Osteocyte (in vitro differentiated cells): ENCODE data around the gene CKLF. TPM values are rescaled to one million over a fixed set of nuclear protein-coding genes. Genes with fewer than 3 reads are reported as not detected.

Source experiments
- DNase-seq: peaks from one replicate; pipeline ENCODE4 v3.0.0; 2021; ENCODE audit warnings: mixed read lengths; ENCODE audit not compliant: unreplicated experiment; ENCODE audit errors: extremely low spot score
- H3K27ac Mint-ChIP-seq: one replicate; pipeline ENCODE4 v1.8.0; 2021; ENCODE audit warnings: mild to moderate bottlenecking, mixed read lengths; ENCODE audit not compliant: unreplicated experiment
- H3K27me3 Mint-ChIP-seq: one replicate; pipeline ENCODE4 v1.8.0; 2021; ENCODE audit warnings: mixed read lengths; ENCODE audit not compliant: unreplicated experiment
- H3K36me3 Mint-ChIP-seq: one replicate; pipeline ENCODE4 v1.8.0; 2021; ENCODE audit warnings: mixed read lengths; ENCODE audit not compliant: unreplicated experiment
- H3K4me1 Mint-ChIP-seq: one replicate; pipeline ENCODE4 v1.8.0; 2021; ENCODE audit warnings: mixed read lengths; ENCODE audit not compliant: unreplicated experiment
- H3K4me3 Mint-ChIP-seq: one replicate; pipeline ENCODE4 v1.8.0; 2021; ENCODE audit warnings: mild to moderate bottlenecking, moderate library complexity, mixed read lengths; ENCODE audit not compliant: unreplicated experiment
- H3K9me3 Mint-ChIP-seq: one replicate; pipeline ENCODE4 v1.8.0; 2021; ENCODE audit warnings: mixed read lengths; ENCODE audit not compliant: unreplicated experiment
- total RNA-seq: library from RNA; stranded (reverse); gene quantifications from 2 replicates; pipeline ENCODE4 v1.2.1, GENCODE V29; 2021
- TF ChIP-seq, protein P1 (sequence below): fragments of 200-600 bp; sonication (generic); IDR thresholded peaks from 2 replicates; pipeline ENCODE4 v1.5.0; 2021; ENCODE audit warnings: antibody characterized with exemption, mild to moderate bottlenecking, moderate library complexity

Gene CKLF
- total RNA-seq, 1 donor from 2014 or later: 41.5 TPM

DNA sequence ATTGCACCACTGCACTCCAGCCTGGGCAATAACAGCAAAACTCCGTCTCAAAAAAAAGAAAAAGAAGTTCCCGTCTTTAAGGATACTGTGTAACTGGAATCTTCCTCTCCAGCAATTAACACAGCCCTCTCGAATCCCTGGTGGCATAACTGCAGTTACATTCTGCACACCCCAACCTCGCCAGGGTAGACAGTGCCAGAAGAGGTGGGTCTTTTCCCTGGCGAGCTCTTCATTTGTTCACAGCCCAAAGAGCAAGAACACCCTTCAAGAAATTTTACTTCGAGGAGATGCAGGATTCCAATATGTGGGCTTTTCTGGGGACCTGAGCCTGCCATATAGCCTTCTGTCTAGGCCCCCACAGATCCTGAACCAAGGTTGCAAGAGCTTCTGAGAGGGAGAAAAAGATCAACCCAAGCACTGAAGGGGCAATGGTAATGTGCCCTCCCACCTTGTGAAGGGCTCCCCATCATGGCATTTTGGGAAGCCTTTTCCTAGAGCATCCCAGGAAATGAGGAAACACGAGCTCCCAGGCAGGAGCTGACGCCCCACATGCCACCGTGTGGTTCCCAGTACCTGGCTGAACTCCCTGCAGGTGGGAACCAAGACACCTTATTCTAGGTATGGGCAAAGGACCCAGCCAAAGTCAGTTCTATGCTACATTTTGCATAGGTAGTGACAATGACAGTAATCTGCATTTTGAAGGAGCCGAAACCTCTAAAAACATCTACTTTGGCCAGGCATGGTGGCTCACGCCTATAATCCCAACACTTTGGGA, 29.4 kb upstream of the CKLF start:
- no peak for DNase-seq
- H3K4me1 Mint-ChIP-seq: peaks cover 43% of the 10 kb centered on the region
- H3K27me3 Mint-ChIP-seq: no peaks in the 10 kb centered on the region
- peak overlapping the region; percentile 85 for H3K27ac Mint-ChIP-seq
- peaks cover 19% of the 10 kb centered on the region for H3K36me3 Mint-ChIP-seq
- TF ChIP-seq, protein P1, sequence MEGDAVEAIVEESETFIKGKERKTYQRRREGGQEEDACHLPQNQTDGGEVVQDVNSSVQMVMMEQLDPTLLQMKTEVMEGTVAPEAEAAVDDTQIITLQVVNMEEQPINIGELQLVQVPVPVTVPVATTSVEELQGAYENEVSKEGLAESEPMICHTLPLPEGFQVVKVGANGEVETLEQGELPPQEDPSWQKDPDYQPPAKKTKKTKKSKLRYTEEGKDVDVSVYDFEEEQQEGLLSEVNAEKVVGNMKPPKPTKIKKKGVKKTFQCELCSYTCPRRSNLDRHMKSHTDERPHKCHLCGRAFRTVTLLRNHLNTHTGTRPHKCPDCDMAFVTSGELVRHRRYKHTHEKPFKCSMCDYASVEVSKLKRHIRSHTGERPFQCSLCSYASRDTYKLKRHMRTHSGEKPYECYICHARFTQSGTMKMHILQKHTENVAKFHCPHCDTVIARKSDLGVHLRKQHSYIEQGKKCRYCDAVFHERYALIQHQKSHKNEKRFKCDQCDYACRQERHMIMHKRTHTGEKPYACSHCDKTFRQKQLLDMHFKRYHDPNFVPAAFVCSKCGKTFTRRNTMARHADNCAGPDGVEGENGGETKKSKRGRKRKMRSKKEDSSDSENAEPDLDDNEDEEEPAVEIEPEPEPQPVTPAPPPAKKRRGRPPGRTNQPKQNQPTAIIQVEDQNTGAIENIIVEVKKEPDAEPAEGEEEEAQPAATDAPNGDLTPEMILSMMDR: no peak
- H3K4me3 Mint-ChIP-seq: no peak overlapping the region
- H3K9me3 Mint-ChIP-seq: no peaks in the 10 kb centered on the region

DNA sequence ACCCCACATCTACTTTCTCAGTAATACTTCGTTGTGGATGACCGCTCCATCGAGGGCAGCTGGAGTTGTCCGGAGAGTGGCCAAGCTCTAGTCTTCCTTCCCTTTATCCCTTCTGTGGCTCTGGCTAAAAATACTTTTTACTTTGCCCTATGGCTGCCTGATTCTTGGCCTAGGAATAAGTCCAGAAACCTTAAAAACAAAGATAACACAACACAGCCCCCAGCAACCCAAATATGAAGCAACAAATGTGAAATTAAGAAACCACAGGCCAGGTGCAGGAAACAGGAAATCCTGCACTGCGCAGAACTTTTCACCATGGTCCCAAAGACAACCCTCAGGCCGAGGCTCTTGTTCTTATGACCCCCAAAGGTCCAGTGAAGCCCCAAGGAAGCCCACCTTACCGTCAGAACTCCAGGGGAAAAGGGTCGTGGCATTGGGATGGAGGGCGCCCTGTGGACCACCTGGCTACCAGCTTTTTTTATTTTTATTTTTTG, 28.5 kb upstream of the CKLF start:
- no peaks in the 10 kb centered on the region for H3K9me3 Mint-ChIP-seq
- H3K4me1 Mint-ChIP-seq: peaks cover 40% of the 10 kb centered on the region
- H3K27ac Mint-ChIP-seq: no peak overlapping the region
- H3K36me3 Mint-ChIP-seq: peaks cover 24% of the 10 kb centered on the region
- DNase-seq: no peak
- no peak overlapping the region for H3K4me3 Mint-ChIP-seq
- H3K27me3 Mint-ChIP-seq: no peaks in the 10 kb centered on the region
- TF ChIP-seq, protein P1: no peak

DNA sequence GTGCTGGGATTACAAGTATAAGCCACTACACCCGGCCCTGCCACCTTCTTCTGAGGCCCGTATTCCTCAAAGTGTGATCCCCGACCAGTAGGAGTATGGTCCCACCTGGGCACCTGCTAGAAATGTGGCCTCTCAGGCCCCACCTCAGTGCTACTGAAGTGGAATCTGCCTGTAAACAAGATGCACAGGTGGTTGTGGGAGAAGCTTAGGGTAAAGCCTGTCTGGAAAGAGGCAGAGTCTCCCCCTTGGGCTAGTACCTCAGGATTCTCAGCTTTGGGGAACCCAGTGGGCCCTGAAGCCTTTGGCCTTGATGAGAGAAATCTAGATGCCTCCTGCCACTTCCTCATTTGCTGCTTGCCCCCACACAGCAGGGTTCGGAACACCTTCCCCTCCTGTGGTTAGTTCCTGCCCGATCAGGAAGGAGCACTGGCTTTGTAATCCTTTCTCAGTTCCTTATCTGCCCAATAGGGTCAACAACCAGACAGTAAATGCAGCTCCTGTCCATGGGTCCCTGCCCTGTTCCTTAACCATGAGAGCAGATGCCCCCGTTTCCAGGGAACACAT, 27.7 kb upstream of the CKLF start:
- H3K27me3 Mint-ChIP-seq: no peaks in the 10 kb centered on the region
- no peak overlapping the region for H3K27ac Mint-ChIP-seq
- peaks cover 35% of the 10 kb centered on the region for H3K4me1 Mint-ChIP-seq
- peaks cover 29% of the 10 kb centered on the region for H3K36me3 Mint-ChIP-seq
- no peak for DNase-seq
- no peak overlapping the region for H3K4me3 Mint-ChIP-seq
- TF ChIP-seq, protein P1: no peak
- H3K9me3 Mint-ChIP-seq: no peaks in the 10 kb centered on the region

DNA sequence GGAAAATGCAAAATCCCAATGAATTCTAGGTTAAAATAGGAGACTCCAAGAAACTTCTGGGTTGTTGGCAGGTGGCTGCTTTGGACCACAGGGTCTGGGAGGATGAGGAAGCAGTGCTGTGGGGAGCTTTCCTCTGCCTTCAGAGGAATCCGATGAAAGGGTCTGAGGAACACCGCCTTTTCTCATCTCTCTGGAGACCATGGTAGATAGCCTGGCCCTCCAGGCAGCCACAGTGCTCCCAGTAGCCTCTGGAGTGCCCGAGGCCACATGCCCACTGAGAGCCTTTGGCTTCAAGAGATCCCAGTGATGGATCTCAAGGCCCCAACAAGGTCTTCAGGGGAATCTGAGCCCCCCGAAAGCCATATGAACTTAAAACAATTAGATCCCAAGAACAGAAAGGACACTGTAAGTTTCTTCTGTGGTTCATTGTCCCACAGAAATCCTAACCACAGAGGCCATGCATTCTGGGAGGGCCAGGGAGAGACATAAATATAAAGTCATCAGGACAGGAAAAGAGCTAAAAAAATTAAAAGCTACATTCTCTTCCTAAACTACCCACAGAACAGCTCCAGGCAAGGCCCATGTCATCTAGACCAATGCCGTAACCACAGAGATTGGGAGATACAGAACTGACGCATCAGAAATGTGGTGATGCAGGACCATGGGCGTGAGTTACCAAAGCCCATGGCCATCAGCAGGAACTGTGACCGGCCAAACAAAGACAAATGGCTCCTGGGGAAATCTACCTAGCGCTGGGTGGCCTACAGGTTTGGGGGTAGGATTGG, 26.8 kb upstream of the CKLF start:
- Mint-ChIP-seq H3K27ac (no peak overlapping the region), H3K9me3 (no peaks in the 10 kb centered on the region), H3K36me3 (peaks cover 31% of the 10 kb centered on the region), H3K4me3 (no peak overlapping the region), H3K27me3 (no peaks in the 10 kb centered on the region), H3K4me1 (peaks cover 26% of the 10 kb centered on the region)
- DNase-seq: no peak
- TF ChIP-seq, protein P1: no peak

DNA sequence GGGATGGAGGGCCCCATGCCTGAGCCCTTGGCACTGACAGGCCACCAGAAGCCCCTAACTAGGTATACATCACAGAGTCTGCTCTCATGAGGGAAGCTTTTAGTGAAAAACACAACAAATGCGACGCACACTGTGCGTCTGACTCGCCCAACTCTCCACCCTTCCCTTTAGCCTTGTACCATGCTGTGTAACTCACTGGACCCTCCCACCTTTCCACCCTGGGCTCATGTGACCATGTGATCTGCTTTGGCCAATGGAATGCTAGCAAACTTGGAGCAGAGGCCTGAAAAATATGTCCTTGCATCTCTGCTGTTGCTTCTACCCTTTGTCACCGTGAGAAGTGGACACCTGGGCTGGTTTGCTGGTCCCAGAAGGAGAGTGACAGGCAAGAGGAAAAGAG, 24.1 kb upstream of the CKLF start:
- Mint-ChIP-seq H3K9me3 (no peaks in the 10 kb centered on the region), H3K4me1 (peaks cover 2% of the 10 kb centered on the region), H3K4me3 (no peak overlapping the region), H3K27ac (no peak overlapping the region), H3K36me3 (peaks cover 47% of the 10 kb centered on the region), H3K27me3 (no peaks in the 10 kb centered on the region)
- TF ChIP-seq, protein P1: no peak
- no peak for DNase-seq
